Mesodermal cell (in vitro differentiated cells): ENCODE results near the gene VPS16.
"Not testable (repeated sequence)": the region's sequence is repeated elsewhere in the genome, so short reads cannot be mapped to it uniquely, and the experiment has no call there.

ENCODE experiments used
- H3K27ac ChIP-seq: 2 replicates; pipeline ENCODE4 v1.7.0; 2013; ENCODE audit warnings: mild to moderate bottlenecking, low read depth, low read length, moderate library complexity; ENCODE audit not compliant: severe bottlenecking
- H3K36me3 ChIP-seq: 2 replicates; pipeline ENCODE4 v1.7.1; 2013; ENCODE audit warnings: mild to moderate bottlenecking, low read length, moderate library complexity; ENCODE audit not compliant: control insufficient read depth, insufficient read depth
- H3K4me1 ChIP-seq: one replicate; pipeline ENCODE4 v1.7.1; 2013; ENCODE audit warnings: mild to moderate bottlenecking, low read length; ENCODE audit not compliant: insufficient read depth, control insufficient read depth, poor library complexity, severe bottlenecking
- H3K4me3 ChIP-seq: 2 replicates; pipeline ENCODE4 v1.7.0; 2013; ENCODE audit warnings: low read length, control low read depth, mild to moderate bottlenecking; ENCODE audit not compliant: insufficient read depth, poor library complexity, severe bottlenecking; ENCODE audit errors: extremely low read depth
- H3K9me3 ChIP-seq: 2 replicates; pipeline ENCODE4 v1.7.1; 2013; ENCODE audit warnings: mild to moderate bottlenecking, low read length, moderate library complexity; ENCODE audit not compliant: control insufficient read depth
- WGBS, 2 experiments: methylation state at CpG; one replicate each; pipeline ENCODE4 v1.1.5; 2013; ENCODE audit warnings: missing lambda C conversion rate in 2 of 2; ENCODE audit not compliant: insufficient coverage in 2 of 2; 5-methylcytosine and 5-hydroxymethylcytosine counted together

Gene VPS16

DNA sequence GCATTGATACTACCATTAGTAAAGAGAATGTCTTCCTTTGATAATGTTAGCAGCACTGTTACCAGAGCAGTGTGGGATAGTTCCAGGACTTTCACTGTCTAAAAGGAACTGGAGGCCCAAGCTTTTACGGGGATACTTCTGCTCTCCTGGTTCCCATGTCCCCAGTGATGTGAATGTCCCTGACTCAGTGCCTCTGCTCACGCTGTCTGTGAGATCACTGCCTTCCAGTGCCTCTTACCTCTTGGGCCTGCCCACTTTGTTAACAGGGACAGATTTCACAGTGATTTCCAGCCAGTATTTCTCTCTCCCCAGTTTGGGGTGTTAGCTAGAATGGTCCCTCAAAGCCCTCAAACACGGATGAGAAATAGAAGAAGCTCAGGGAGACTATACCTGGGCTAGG lies 47.2 kb downstream of the VPS16 start:
- H3K27ac ChIP-seq: no peak overlapping the region
- WGBS, 2 experiments: 94 to 100% methylated on average over 2 to 3 of the region's 3 CpGs
- H3K4me1 ChIP-seq: peaks cover 4% of the 10 kb centered on the region
- no peaks in the 10 kb centered on the region for H3K9me3 ChIP-seq
- peaks cover under 1% of the 10 kb centered on the region for H3K36me3 ChIP-seq
- H3K4me3 ChIP-seq: no peak overlapping the region

DNA sequence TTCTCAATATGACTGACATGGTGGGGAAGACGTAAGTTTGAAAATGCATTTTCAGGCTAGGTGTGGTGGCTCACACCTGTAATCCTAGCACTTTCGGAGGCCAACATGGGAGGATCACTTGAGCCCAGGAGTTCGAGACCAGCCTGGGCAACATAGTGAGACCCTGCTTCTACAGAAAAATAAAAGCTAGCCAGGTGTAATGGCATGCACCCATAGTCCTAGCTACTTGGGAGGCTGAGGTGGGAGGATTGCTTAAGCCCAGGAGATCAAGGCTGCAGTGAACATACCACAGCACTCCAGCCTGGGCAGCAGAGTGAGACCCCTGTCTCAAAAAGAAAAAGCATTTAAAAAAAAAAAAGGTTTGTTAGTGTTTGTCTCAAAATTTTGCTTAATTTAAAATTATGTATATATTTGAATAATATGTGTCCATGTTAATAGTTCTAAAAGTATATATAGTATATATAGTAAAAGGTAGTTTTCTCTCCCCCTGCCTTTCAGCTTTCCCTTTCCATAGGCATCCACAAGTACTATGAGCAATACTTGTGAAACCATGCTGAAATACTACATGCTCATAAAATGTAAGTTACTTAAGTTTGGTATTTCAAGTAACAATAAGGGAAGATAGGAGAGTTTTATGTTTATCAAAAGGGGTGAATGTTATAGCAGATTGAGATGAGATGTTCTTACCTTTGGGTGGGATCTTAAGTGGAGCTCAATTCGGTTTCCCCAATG lies 47.8 kb downstream of the VPS16 start:
- WGBS, 2 experiments: 97 to 100% methylated on average over 3 of the region's 4 CpGs
- H3K4me3 ChIP-seq: no peak overlapping the region
- no peaks in the 10 kb centered on the region for H3K36me3 ChIP-seq
- no peak overlapping the region for H3K27ac ChIP-seq
- H3K4me1 ChIP-seq: peaks cover 4% of the 10 kb centered on the region
- no peaks in the 10 kb centered on the region for H3K9me3 ChIP-seq

DNA sequence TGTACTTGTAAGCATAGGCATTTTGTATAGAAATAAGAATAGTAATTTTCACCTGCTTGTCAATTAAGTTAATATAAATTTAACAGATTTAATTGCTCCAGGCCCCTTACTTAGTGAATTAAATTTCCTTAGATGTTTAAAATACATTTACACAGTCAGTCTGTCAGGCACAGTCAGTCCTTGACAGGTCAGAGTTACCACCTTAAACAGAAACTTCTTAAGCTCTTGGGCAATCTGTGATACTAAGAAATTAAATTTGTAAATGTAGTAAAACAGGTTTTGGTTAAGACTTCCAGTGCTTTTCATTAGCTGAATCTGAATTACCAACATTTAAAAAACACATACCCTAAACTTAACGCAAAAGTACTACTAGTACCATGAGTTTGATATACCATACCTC lies 48.7 kb downstream of the VPS16 start:
- no peaks in the 10 kb centered on the region for H3K9me3 ChIP-seq
- H3K4me1 ChIP-seq: peaks cover 4% of the 10 kb centered on the region
- no peak overlapping the region for H3K27ac ChIP-seq
- H3K36me3 ChIP-seq: peaks cover under 1% of the 10 kb centered on the region
- 100% methylated on average over 1 of the region's 1 CpG; no CpG with 5 or more reads in 1 of the 2 experiments for WGBS, 2 experiments
- H3K4me3 ChIP-seq: no peak overlapping the region

DNA sequence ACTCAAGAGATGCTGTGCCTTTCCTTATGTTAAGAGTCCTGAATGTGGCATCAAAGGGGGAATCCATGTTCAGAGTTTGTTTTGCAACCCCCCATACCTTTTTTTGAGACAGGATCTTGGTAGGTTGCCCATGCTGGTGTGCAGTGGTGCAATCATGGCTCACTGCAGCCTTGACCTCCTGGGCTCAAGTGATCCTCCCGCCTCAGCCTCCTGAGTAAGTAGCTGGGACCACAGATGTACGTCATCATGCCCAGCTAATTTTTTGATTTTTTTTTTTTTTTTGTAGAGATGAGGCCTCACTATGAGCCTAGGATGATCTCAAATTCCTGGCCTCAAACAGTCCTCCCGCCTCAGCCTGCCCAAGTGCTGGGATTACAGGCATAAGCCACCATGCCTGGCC lies 49.3 kb downstream of the VPS16 start:
- H3K36me3 ChIP-seq: peaks cover 5% of the 10 kb centered on the region
- no peaks in the 10 kb centered on the region for H3K9me3 ChIP-seq
- H3K27ac ChIP-seq: no peak overlapping the region
- no peak overlapping the region for H3K4me3 ChIP-seq
- peaks cover 4% of the 10 kb centered on the region for H3K4me1 ChIP-seq
- 100% methylated on average over 2 of the region's 3 CpGs; no CpG with 5 or more reads in 1 of the 2 experiments for WGBS, 2 experiments

DNA sequence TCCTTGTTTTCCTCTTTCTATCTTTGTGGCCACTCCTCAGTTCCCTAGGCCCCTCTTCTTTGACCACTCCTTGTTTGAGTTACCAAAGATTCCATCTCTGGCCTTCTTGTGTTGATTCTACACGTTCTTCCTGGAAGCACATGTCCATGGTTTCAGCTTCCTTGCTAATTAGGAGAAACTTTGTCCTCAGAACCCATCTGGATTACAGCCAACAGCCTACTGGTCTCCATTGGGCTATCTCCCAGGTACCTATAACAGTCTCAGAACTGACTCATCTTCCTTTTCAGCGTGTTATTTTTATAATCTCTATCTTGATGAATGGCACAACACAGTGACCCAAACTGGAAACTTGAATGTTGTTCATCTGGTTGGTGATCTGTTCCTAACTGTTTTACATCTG lies 50.2 kb downstream of the VPS16 start:
- Histone ChIP-seq H3K4me3 (no peak overlapping the region), H3K9me3 (no peaks in the 10 kb centered on the region), H3K27ac (no peak overlapping the region), H3K36me3 (peaks cover 5% of the 10 kb centered on the region), H3K4me1 (peaks cover 4% of the 10 kb centered on the region)
- 90 to 94% methylated on average over 2 of the region's 2 CpGs for WGBS, 2 experiments

- 81 to 86% methylated on average over 2 of the region's 2 CpGs for WGBS, 2 experiments
- peaks cover 4% of the 10 kb centered on the region for H3K4me1 ChIP-seq
- H3K36me3 ChIP-seq: peaks cover 5% of the 10 kb centered on the region
- no peaks in the 10 kb centered on the region for H3K9me3 ChIP-seq
- H3K27ac ChIP-seq: no peak overlapping the region
- no peak overlapping the region for H3K4me3 ChIP-seq
Observed at GRCh38 chr20:2891343-2891742, 50.8 kb downstream of the VPS16 start.

- no peaks in the 10 kb centered on the region for H3K9me3 ChIP-seq
- H3K4me1 ChIP-seq: peaks cover 4% of the 10 kb centered on the region
- peaks cover 5% of the 10 kb centered on the region for H3K36me3 ChIP-seq
- H3K27ac ChIP-seq: no peak overlapping the region
- no peak overlapping the region for H3K4me3 ChIP-seq
- 94 to 100% methylated on average over 2 to 3 of the region's 3 CpGs for WGBS, 2 experiments
Observed at GRCh38 chr20:2892376-2892775, 51.8 kb downstream of the VPS16 start.

GRCh38 chr20:2894221-2894620 lies 53.7 kb downstream of the VPS16 start:
- H3K36me3 ChIP-seq: peaks cover 5% of the 10 kb centered on the region
- no peak overlapping the region for H3K27ac ChIP-seq
- peaks cover 4% of the 10 kb centered on the region for H3K4me1 ChIP-seq
- 75 to 100% methylated on average over 1 of the region's 2 CpGs for WGBS, 2 experiments
- H3K9me3 ChIP-seq: no peaks in the 10 kb centered on the region
- no peak overlapping the region for H3K4me3 ChIP-seq

GRCh38 chr20:2895154-2895553 lies 54.6 kb downstream of the VPS16 start:
- not testable (repeated sequence) for H3K36me3 ChIP-seq, H3K27ac ChIP-seq, H3K4me1 ChIP-seq, H3K9me3 ChIP-seq, H3K4me3 ChIP-seq
- 100% methylated on average over 1 of the region's 3 CpGs; no CpG with 5 or more reads in 1 of the 2 experiments for WGBS, 2 experiments

- 83 to 100% methylated on average over 1 of the region's 3 CpGs for WGBS, 2 experiments
- H3K9me3 ChIP-seq: peaks cover 4% of the 10 kb centered on the region
- no peak overlapping the region for H3K27ac ChIP-seq
- H3K4me1 ChIP-seq: no peaks in the 10 kb centered on the region
- H3K4me3 ChIP-seq: no peak overlapping the region
- peaks cover 9% of the 10 kb centered on the region for H3K36me3 ChIP-seq
Observed at GRCh38 chr20:2899243-2899642, 58.7 kb downstream of the VPS16 start.

DNA sequence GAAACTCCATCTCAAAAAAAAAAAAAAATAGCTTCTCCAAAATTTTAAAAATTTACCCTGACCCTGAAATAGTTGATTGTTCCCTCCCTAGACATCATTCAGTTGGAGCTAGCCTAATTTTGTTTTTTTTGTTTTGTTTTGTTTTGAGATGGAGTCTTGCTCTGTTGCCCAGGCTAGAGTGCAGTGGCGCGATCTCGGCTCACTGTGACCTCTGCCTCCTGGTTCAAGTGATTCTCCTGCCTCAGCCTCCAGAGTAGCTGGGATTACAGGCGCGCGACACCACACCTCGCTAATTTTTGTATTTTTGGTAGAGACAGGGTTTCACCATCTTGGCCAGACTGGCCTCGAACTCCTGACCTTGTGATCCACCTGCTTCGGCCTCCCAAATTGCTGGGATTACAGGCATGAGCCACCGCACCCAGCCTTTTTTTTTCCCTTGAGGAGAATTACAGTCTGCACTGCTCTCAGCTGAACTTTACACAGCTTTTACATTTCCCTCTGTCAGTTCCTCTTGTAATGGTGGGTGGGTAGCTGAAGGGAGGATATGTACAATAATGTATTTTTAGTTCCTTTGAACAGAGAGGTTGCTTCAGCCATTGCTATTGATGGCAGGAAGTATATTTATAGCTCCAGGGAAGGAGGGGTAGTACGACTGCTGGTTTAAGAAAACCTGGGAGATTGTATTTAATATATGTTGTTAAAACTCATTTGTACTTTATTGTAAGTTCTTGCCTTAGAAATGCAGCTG lies 60.5 kb downstream of the VPS16 start:
- no peak overlapping the region for H3K4me3 ChIP-seq
- no peak overlapping the region for H3K27ac ChIP-seq
- WGBS, 2 experiments: 92 to 96% methylated on average over 9 of the region's 11 CpGs
- peaks cover 12% of the 10 kb centered on the region for H3K9me3 ChIP-seq
- H3K36me3 ChIP-seq: peaks cover 5% of the 10 kb centered on the region
- no peaks in the 10 kb centered on the region for H3K4me1 ChIP-seq
